GM12878 (cell line): ENCODE data around the gene HTR4.

ENCODE experiments used
- CTCF ChIP-seq, 3 experiments: IDR thresholded peaks in 2 of 3; conservative IDR thresholded peaks in 1 of 3; 2 replicates each; pipeline ENCODE4 v1.5.1; 2011; ENCODE audit warnings: low read depth in 3 of 3, low read length in 3 of 3, mild to moderate bottlenecking in 3 of 3, control low read depth in 2 of 3, moderate library complexity in 2 of 3, inconsistent platforms in 1 of 3, mixed read lengths in 1 of 3; ENCODE audit not compliant: control insufficient read depth in 2 of 3, insufficient read depth in 1 of 3; ENCODE audit errors: extremely low read depth in 1 of 3
- POLR2A ChIP-seq: IDR thresholded peaks from 2 replicates; pipeline ENCODE4 v1.6.1; 2011; ENCODE audit warnings: low read depth, mild to moderate bottlenecking, low read length
- RCOR1 ChIP-seq: conservative IDR thresholded peaks from 2 replicates; pipeline ENCODE4 v1.6.1; 2012; ENCODE audit warnings: low read depth, low read length, improper control_type of control experiment
- TAF1 ChIP-seq: IDR thresholded peaks from 2 replicates; pipeline ENCODE4 v1.6.1; 2011; ENCODE audit warnings: mild to moderate bottlenecking, low read depth, low read length, borderline replicate concordance

- TF ChIP-seq TAF1 = no peak
- TF ChIP-seq POLR2A = no peak
- no peak for TF ChIP-seq RCOR1
- TF ChIP-seq CTCF (IDR thresholded peaks at IDR 0.05 in 2 of 3, conservative IDR thresholded peaks at IDR 0.05 in 1 of 3; ENCODE audit: control insufficient read depth in 2 of 3, extremely low read depth in 1 of 3, insufficient read depth in 1 of 3, low read depth in 3 of 3, low read length in 3 of 3) = no peak
Observed at GRCh38 chr5:148563021-148563420, 91.3 kb downstream of the HTR4 start.
